Aorta (tissue), 5 donors: ENCODE measurements around the gene NBPF4. TPM values are rescaled to one million over a fixed set of nuclear protein-coding genes. Genes with fewer than 3 reads are reported as not detected.
"Not testable (repeated sequence)": the region's sequence is repeated elsewhere in the genome, so short reads cannot be mapped to it uniquely, and the experiment has no call there.

Experiments
- ATAC-seq: fragments of 200-7000 bp; cut with Tn5 transposase; one replicate; pipeline ENCODE4 v1.9.1; 2022; ENCODE audit warnings: moderate library complexity; ENCODE audit not compliant: low FRiP score
- DNase-seq, 2 donors: peaks; one replicate each; pipeline ENCODE4 v3.0.0-alpha.2; 2020
- H3K27ac ChIP-seq, 2 donors: one replicate each; pipeline ENCODE4 v1.5.1; 2013; ENCODE audit warnings: low read length in 2 of 2, mild to moderate bottlenecking in 2 of 2, moderate library complexity in 2 of 2, control low read depth in 1 of 2, inconsistent platforms in 1 of 2, low read depth in 1 of 2
- H3K27me3 ChIP-seq, 2 donors: one replicate each; pipeline ENCODE4 v1.6.1; 2013; ENCODE audit warnings: control low read depth in 1 of 2, low read length in 1 of 2, mild to moderate bottlenecking in 1 of 2, moderate library complexity in 1 of 2; ENCODE audit not compliant: insufficient read depth in 2 of 2, control insufficient read depth in 1 of 2
- H3K36me3 ChIP-seq, 2 donors: one replicate each; pipeline ENCODE4 v1.6.1; 2013; ENCODE audit warnings: control low read depth in 1 of 2, low read length in 1 of 2, mild to moderate bottlenecking in 1 of 2; ENCODE audit not compliant: insufficient read depth in 2 of 2, control insufficient read depth in 1 of 2
- H3K4me1 ChIP-seq, 2 donors: one replicate each; pipeline ENCODE4 v1.6.1; 2013; ENCODE audit warnings: low read length in 2 of 2, control low read depth in 1 of 2, mild to moderate bottlenecking in 1 of 2, moderate library complexity in 1 of 2; ENCODE audit not compliant: insufficient read depth in 2 of 2, control insufficient read depth in 1 of 2
- H3K4me3 ChIP-seq, 2 donors: one replicate each; pipeline ENCODE4 v1.5.1; 2013; ENCODE audit warnings: low read length in 2 of 2, control low read depth in 1 of 2, mild to moderate bottlenecking in 1 of 2
- H3K9me3 ChIP-seq: one replicate; pipeline ENCODE4 v1.6.1; 2013; ENCODE audit warnings: mild to moderate bottlenecking, low read length; ENCODE audit not compliant: control insufficient read depth
- WGBS, 2 donors: extraction: QIAGEN DNeasy Blood & Tissue Kit; methylation state at CpG; one replicate each; pipeline ENCODE4 v1.1.7; 2013; 5-methylcytosine and 5-hydroxymethylcytosine counted together
- intact Hi-C, 2 donors: fragments of 100-400 bp; cut with DNase I; formaldehyde crosslinking; loops; one replicate each; pipeline versions ENCODE4 v1.14.2 to v1.15.0; 2022
- long read RNA-seq, 2 donors: library from polyadenylated mRNA; unstranded; transcript quantifications; one replicate each; pipeline ENCODE4 v2.0.0, GENCODE V29; 2020 to 2021
- polyA plus RNA-seq, 2 donors: library from polyadenylated mRNA; stranded (reverse); fragments of 200-250 nt; gene quantifications; one replicate each; pipeline ENCODE4 v1.2.3, GENCODE V29; 2013
- total RNA-seq, 2 donors: library from RNA; stranded (reverse); fragmentation: NEBNext Ultra II Directional; extraction: Animal tissue kit (Norgen Biotek cat#: 25700); gene quantifications; one replicate each; pipeline ENCODE4 v1.2.1, GENCODE V29; 2021
- donor health status: healthy with polysubstance abuse.
- donor health status: Bipolar disorder and iron deficiency.
- donor health status: DM: no; HTN: no; CAD: no.
- donor health status: DM: no; HTN: no; CAD: no.
- donor health status: DM: yes; HTN: yes; CAD: no.

The NBPF4 gene
- total RNA-seq, result under 1 TPM in 1 of 2 donors, not detected in 1; 0.19 TPM
- not detected for polyA plus RNA-seq
- long read RNA-seq, donor 1, result 0 reads
- long read RNA-seq, donor 2, result 0 reads

- H3K27ac ChIP-seq, result not testable (repeated sequence)
Measured at GRCh38 chr1:108243976-108244375, at the start of gene NBPF4. NBPF4 (minus strand) TSS chr1:108244076; CDS start chr1:108243761, 315 bp downstream.

GRCh38 chr1:108282528-108283257, 38.8 kb upstream of the NBPF4 start:
- H3K27ac ChIP-seq, H3K36me3 ChIP-seq, DNase-seq, intact Hi-C loops, ATAC-seq, H3K4me3 ChIP-seq, H3K27me3 ChIP-seq, H3K9me3 ChIP-seq, H3K4me1 ChIP-seq: not testable (repeated sequence)
- no CpG with 5 or more reads among the region's 6 CpGs for WGBS, 2 donors

More at GRCh38 chr1:108243976-108244375, at the start of gene NBPF4:
- H3K4me1 ChIP-seq, H3K27me3 ChIP-seq, H3K4me3 ChIP-seq, ATAC-seq, H3K9me3 ChIP-seq, DNase-seq, intact Hi-C loops, H3K36me3 ChIP-seq: not testable (repeated sequence)
- no CpG with 5 or more reads among the region's 3 CpGs for WGBS, 2 donors

- WGBS, 2 donors, result no CpG with 5 or more reads among the region's 61 CpGs
- DNase-seq, H3K36me3 ChIP-seq, H3K4me1 ChIP-seq, H3K27me3 ChIP-seq, H3K27ac ChIP-seq, H3K4me3 ChIP-seq, H3K9me3 ChIP-seq, intact Hi-C loops: not testable (repeated sequence)
- ATAC-seq, result peak; percentile 51
Measured at GRCh38 chr1:108272485-108273327, 28.8 kb upstream of the NBPF4 start.

- H3K4me1 ChIP-seq, H3K27ac ChIP-seq, ATAC-seq, H3K27me3 ChIP-seq, H3K36me3 ChIP-seq, DNase-seq, H3K9me3 ChIP-seq, H3K4me3 ChIP-seq, intact Hi-C loops: not testable (repeated sequence)
- 55 to 70% methylated on average over 1 of the region's 1 CpG for WGBS, 2 donors
Measured at GRCh38 chr1:108267097-108267496, 23.2 kb upstream of the NBPF4 start.

GRCh38 chr1:108261967-108262366, 18.1 kb upstream of the NBPF4 start:
- H3K9me3 ChIP-seq, H3K4me1 ChIP-seq, H3K27me3 ChIP-seq, DNase-seq, intact Hi-C loops, H3K27ac ChIP-seq, H3K4me3 ChIP-seq, H3K36me3 ChIP-seq, ATAC-seq: not testable (repeated sequence)
- no CpG with 5 or more reads among the region's 11 CpGs for WGBS, 2 donors

GRCh38 chr1:108261519-108261918, 17.6 kb upstream of the NBPF4 start:
- WGBS, 2 donors, result no CpG with 5 or more reads among the region's 10 CpGs
- H3K27ac ChIP-seq, H3K9me3 ChIP-seq, DNase-seq, H3K27me3 ChIP-seq, H3K36me3 ChIP-seq, H3K4me1 ChIP-seq, H3K4me3 ChIP-seq, intact Hi-C loops: not testable (repeated sequence)
- peak; percentile 49 for ATAC-seq

GRCh38 chr1:108260578-108261259, 16.8 kb upstream of the NBPF4 start:
- DNase-seq, H3K4me1 ChIP-seq, ATAC-seq, H3K27ac ChIP-seq, H3K9me3 ChIP-seq, intact Hi-C loops, H3K4me3 ChIP-seq, H3K27me3 ChIP-seq, H3K36me3 ChIP-seq: not testable (repeated sequence)
- WGBS, 2 donors, result no CpG with 5 or more reads among the region's 4 CpGs

- H3K36me3 ChIP-seq, H3K9me3 ChIP-seq, DNase-seq, H3K4me1 ChIP-seq, H3K27ac ChIP-seq, ATAC-seq, intact Hi-C loops, H3K4me3 ChIP-seq, H3K27me3 ChIP-seq: not testable (repeated sequence)
Measured at GRCh38 chr1:108255426-108255825, 11.6 kb upstream of the NBPF4 start.
